Mucosa of rectum (tissue), 2 donors: ENCODE measurements around the gene WDR18.

Source experiments
- H3K27ac ChIP-seq, 2 donors: one replicate each; pipeline ENCODE4 v1.7.0; 2013; ENCODE audit warnings: inconsistent platforms in 2 of 2, low read depth in 2 of 2, low read length in 2 of 2
- H3K27me3 ChIP-seq, 2 donors: one replicate each; pipeline ENCODE4 v1.7.0; 2013; ENCODE audit warnings: low read length in 2 of 2; ENCODE audit not compliant: control insufficient read depth in 2 of 2, insufficient read depth in 2 of 2
- H3K36me3 ChIP-seq, 2 donors: one replicate each; pipeline ENCODE4 v1.7.0; 2013; ENCODE audit warnings: low read length in 2 of 2; ENCODE audit not compliant: control insufficient read depth in 2 of 2, insufficient read depth in 2 of 2
- H3K4me1 ChIP-seq, 2 donors: one replicate each; pipeline ENCODE4 v1.7.0; 2013; ENCODE audit warnings: low read length in 2 of 2, mild to moderate bottlenecking in 1 of 2; ENCODE audit not compliant: control insufficient read depth in 2 of 2, insufficient read depth in 2 of 2
- H3K4me3 ChIP-seq, 2 donors: one replicate each; pipeline ENCODE4 v1.7.0; 2013; ENCODE audit warnings: low read length in 2 of 2
- H3K9ac ChIP-seq, 2 donors: one replicate each; pipeline ENCODE4 v1.7.0; 2013; ENCODE audit warnings: low read length in 2 of 2, low read depth in 1 of 2, mild to moderate bottlenecking in 1 of 2
- H3K9me3 ChIP-seq, 2 donors: one replicate each; pipeline ENCODE4 v1.7.0; 2013; ENCODE audit warnings: low read length in 2 of 2; ENCODE audit not compliant: control insufficient read depth in 2 of 2
- donor health status: healthy.
- donor health status: Normal muscosa, but diverticular disease.

Gene WDR18

GRCh38 chr19:1041835-1042685 is 57.9 kb downstream of the WDR18 start:
- Histone ChIP-seq H3K9me3 (no peaks in the 10 kb centered on the region), H3K27ac (peak overlapping the region; percentile 83), H3K4me1 (peaks cover 34 to 46% of the 10 kb centered on the region in 2 donors), H3K36me3 (no peaks in the 10 kb centered on the region), H3K9ac (peak overlapping the region; percentile 63 to 77), H3K4me3 (peak overlapping the region; percentile 65 to 81), H3K27me3 (no peaks in the 10 kb centered on the region)

- Histone ChIP-seq H3K36me3 (no peaks in the 10 kb centered on the region), H3K27ac (peak overlapping the region; percentile 83), H3K9ac (peak overlapping the region; percentile 63 to 77), H3K27me3 (no peaks in the 10 kb centered on the region), H3K4me3 (peak overlapping the region; percentile 65 to 81), H3K9me3 (no peaks in the 10 kb centered on the region), H3K4me1 (peaks cover 34 to 41% of the 10 kb centered on the region in 2 donors)
Observed at GRCh38 chr19:1042689-1043511, 58.8 kb downstream of the WDR18 start.
